GM19438 (cell line): ENCODE data around the gene LIPC.

Source experiments
- ATAC-seq: cut with Tn5 transposase; IDR thresholded peaks from one replicate; pipeline ENCODE4 v1.9.1; 2021; ENCODE audit warnings: low read depth; ENCODE audit not compliant: unreplicated experiment

LIPC gene

GRCh38 chr15:58405865-58406264, 25.9 kb upstream of the LIPC start:
- no peak for ATAC-seq

GRCh38 chr15:58406811-58407210, 25.0 kb upstream of the LIPC start:
- ATAC-seq, result no peak

DNA sequence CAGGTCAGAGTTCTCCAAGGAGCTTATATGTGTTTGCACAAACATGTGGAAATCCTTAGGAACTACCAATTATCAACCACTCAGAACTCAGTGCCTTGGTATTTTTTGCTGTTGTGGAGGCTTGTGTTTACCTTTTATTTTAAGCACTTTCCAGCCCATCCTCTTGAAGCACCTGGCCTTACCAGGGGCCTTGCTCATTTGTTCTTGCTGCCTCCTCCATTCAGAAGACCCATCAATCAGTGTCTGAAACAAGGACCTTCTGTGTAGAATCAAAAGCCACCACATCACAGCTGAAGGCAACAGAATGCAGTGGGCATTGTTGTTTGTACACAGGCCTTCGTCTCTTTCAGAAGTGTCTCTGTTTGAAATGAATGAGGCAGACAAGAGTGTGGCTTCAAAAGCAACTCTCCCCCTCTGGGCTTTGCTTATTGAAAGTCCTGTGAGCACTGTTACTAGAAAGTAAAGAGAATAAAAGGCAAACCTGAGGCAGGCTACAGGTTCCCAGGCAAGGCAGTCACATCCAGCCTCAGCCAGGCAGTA, 24.5 kb upstream of the LIPC start:
- ATAC-seq, result no peak

- no peak for ATAC-seq
These were observed 24.0 kb upstream of the LIPC start for GRCh38 chr15:58407778-58408177.

DNA sequence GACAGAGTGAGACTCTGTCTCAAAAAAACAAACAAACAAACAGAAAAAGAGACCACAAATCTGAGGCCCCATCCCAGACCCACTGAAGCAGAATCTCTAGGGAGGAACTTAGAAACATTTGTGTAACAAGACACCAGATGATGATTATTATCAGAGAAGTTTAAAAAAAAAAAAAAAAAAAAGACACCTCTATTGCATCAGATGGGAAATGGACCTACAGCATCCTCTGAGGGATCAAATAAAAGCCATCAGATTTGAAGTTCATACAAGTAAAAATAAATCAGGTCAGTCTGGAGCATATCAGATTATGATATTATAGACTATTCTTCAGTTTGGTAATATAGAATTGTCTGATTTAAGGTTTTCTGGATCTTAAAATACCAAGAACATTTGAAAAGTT, 21.9 kb upstream of the LIPC start:
- no peak for ATAC-seq

DNA sequence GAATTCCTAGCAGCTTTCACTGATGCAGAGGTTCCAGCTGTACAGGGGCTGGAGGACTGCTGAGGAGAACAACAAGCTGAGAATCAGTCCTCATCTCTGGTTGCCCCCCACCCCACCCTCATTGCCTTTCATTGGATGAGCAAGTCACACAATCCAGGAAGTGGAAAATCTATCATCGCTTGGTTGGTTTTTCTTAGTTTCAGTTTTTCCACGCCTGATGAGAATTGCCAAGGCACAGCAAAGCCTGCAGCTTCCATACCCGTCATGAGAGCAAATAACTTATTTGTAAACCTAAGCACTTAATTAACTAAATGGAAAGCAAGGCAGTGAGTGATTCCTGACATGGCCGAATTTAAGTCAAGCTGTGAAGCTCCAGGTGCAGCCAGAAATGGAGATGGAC, 21.4 kb upstream of the LIPC start:
- no peak for ATAC-seq

DNA sequence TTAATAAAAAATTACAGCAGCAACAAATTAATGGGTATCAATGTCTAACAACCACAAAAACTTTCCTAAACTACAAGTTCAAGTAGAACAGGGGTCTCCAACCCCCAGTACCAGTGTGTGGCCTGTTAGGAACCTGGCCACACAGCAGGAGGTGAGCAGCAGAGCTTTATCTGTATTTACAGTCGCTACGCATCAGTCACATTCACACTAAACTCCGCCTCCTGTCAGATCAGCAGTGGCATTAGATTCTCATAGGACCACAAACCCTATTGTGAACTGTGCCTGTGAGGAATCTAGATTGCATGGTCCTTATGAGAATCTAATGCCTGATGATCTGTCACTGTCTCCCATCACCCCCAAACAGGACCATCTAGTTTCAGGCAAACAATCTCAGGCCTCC, 18.5 kb upstream of the LIPC start:
- no peak for ATAC-seq

DNA sequence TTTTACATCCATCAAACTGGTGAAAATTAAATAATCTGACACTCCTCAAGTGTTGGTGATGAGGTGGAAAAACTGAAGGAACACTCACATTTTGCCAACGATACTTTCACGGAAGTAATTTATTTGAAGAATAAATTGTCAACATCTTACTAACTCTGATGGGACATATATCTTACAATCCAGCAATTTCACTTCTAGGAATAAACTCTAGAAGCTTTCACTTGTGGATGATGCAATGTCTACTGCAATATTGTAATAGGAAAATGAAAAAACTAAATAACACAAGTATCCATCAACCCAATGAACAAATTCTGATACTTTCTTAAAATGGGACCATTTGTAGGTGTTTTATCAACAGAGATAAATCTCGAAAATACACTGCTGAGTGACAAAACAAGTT, 16.2 kb upstream of the LIPC start:
- no peak for ATAC-seq

DNA sequence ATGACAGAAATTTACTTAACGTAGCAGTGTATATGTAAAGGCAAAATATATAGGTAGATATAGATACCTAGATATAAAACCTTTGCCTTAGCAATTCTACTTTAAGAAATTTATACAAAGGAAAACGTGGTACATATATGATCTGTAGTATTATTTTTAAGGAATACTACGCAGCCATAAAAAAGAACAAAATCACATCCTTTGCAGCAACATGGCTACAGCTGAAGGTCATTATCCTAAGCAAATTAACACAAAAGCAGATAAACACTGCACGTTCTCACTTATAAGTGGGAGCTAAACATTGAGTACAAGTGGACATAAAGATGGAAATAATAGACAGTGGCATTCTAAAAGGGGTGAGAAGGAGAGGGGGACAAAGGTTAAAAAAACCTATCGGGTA, 14.8 kb upstream of the LIPC start:
- ATAC-seq, result no peak

DNA sequence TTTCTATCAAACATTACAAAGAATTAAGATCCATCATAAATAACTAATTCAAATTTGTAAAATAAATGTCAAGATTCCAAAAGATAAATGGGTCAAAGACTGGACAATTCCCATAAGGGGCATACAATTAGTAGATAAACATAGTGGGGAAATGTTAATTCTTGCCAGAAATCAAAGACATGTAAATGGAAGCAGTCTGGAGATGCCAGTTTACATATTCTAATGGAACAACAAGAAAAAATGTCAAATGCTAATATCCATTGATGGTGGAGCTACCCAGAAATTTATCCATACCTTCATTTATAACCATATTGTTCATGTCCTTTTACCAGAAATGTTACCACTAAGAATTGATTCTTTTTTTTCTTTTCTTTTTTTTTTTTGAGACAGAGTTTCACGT, 13.7 kb upstream of the LIPC start:
- ATAC-seq, result no peak

DNA sequence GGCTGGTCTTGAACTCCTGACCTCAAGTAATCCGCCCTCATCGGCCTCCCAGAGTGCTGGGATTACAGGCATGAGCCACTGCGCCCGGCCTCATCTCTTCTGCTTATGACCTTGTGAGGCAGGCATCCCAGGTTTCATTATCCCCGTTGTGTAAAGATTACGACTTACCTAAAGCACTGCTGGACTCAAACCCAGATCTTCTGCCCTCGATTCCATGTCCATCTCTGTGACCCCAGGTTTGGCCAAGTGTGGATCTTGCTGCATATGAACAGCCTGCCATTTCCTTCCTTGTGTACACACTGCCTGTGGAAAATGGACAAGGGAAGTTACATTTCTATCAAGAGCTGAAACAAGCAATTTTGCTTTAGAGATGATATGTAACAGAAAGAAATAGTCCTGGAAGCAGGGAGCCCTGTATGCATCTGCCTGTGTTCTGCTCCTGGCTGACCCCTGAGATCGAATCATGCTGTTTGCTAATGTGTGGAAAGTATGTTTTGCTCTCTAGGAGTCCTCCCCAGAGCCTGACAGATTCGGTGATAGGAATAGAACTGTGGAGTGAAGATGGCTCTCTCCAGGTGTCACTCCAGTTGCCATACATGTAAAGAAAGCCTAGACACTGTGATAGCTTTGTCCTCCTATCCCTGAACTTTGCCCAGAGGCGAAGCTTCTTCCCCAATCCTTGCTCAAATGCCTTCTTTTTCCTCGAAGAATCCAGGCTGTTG, 11.8 kb upstream of the LIPC start:
- no peak for ATAC-seq

GRCh38 chr15:58420579-58421043, 11.2 kb upstream of the LIPC start:
- ATAC-seq, result no peak

DNA sequence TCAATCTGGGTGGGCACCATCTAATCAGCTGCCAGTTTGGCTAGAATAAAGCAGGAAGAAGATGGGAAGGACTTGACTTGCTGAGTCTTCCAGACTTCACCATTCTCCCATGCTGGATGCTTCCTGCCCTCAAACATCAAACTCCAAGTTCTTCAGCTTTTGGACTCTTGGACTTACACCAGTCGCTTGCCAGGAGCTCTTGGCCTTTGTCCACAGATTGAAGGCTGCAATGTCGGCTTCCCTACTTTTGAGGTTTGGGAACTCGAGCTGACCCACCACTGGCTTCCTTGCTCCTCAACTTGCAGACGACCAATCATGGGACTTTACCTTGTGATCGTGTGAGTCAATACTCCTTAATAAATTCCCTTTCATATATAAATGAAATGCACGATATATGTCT, 8.6 kb upstream of the LIPC start:
- no peak for ATAC-seq

- no peak for ATAC-seq
These were observed 7.8 kb upstream of the LIPC start for GRCh38 chr15:58423831-58424608.

DNA sequence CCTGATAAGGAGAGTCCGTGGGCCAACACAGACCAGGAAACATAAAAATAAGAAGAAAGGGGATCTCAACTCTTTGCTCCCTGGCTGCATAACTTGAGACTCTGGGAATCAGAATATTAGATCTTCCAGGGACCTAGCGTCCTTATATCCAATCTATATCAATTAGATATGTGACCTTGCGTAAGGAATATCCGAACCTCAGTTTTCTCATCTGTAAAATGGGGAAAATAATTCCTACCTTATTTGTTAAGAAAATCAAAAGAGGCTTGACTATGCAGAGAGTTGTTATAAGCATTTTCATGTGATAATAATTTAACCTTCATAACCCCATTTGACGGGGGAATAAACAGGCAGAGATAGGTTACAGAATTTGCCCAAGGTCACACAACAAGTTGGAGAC, 7.1 kb upstream of the LIPC start:
- ATAC-seq, result no peak

DNA sequence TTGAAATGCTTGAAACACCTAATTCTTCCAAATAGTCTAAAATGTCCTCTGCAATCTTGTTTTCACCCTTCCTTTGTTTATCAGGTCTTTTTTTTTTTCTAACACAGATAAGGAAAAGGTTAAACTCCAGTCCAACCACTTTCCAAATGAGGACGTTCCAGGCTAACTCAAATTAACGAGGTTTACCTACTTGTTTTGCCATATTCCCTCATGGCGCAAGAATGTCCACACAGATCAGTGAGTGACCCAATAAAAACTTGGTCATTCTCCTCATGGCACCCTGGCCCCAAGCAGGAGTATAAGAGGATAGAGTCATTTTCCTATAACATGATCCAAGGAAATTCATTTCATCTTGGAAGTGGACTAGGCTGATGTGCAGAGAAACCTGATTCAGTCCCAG, 6.6 kb upstream of the LIPC start:
- ATAC-seq, result no peak

DNA sequence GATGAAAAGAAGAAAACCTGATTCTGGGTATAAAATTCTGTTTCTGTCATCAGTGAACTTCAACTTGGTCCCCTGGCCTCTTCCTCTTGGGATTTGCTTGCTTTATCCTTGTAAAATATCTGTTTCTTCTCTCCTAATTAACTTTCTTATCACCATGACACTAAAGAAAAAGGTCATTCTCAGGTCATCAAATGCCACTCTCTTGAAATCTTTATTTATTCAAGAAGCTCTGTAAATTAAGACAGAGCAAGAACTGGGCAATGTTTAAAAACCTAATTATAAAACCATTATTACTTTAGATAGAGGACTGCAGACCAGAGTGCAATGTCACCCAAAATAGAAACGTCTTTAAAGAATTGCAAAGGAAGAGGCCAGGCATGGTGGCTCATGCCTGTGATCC, 6.0 kb upstream of the LIPC start:
- no peak for ATAC-seq

DNA sequence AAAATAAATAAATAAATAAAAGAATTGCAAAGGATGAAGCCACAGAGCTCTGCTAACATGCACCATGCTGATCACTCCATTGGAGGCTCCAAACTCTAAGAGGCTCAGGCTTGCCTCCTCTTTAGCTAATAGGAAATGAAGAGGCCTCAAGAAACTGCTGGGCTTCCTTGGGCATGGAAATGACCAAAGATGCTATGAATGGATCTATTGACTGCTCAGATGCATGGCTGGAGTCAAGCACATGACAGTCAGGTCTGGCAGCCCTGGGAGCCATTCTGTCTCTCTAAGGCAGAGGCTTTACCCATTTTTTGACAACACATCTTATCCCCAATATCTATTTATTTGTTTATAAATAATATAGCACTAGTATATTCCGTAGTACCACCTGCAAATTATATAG, 5.3 kb upstream of the LIPC start:
- no peak for ATAC-seq

- no peak for ATAC-seq
These were observed 3.8 kb upstream of the LIPC start for GRCh38 chr15:58427987-58428386.

- no peak for ATAC-seq
These were observed 1.5 kb upstream of the LIPC start for GRCh38 chr15:58430224-58430787.

GRCh38 chr15:58432401-58432800, 610 bp downstream of the LIPC start:
- no peak for ATAC-seq
